AG09309 (cell line): ENCODE data around the gene MAP1B.

Experiments
- DNase-seq: peaks from one replicate; pipeline ENCODE4 v3.0.0-alpha.2; 2010; ENCODE audit warnings: low read depth
- H3K4me3 ChIP-seq: 2 replicates; pipeline ENCODE4 v1.5.1; 2011; ENCODE audit warnings: mild to moderate bottlenecking, low read depth, low read length, moderate library complexity; ENCODE audit not compliant: control insufficient read depth
- TF ChIP-seq, protein P1 (sequence below): IDR thresholded peaks from 2 replicates; pipeline ENCODE4 v1.5.1; 2011; ENCODE audit warnings: mild to moderate bottlenecking, low read depth, low read length, inconsistent platforms; ENCODE audit not compliant: insufficient read depth, control insufficient read depth; ENCODE audit errors: missing control alignments

MAP1B gene

DNA sequence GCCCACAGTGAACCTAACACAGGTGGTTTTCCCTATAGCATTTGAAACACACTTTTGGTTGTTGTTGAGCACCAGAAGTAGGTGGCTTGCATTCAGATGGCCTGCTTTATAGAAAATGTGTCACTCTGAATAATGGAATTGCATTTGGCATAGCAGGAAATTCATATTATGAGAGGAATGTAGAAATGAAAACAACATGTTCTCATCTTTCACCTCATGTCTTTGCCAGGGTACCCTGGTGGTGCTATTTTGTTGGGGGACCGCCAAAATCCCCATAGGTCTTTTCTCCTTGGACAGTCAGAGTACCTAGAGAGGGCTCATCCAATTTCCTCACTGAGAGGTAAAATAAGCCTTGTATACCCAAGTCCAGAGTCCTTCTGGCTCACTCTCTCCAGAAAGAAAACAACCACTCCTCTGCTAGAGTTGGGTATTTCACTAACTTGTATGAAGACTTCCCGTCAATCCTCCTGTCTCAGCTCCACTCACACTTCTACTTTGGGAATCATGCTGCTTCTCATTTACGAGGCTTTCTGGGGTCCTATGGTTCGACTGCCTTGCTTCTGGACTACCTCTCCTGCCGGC is 145.4 kb downstream of the MAP1B start:
- no peak for DNase-seq
- TF ChIP-seq, protein P1, sequence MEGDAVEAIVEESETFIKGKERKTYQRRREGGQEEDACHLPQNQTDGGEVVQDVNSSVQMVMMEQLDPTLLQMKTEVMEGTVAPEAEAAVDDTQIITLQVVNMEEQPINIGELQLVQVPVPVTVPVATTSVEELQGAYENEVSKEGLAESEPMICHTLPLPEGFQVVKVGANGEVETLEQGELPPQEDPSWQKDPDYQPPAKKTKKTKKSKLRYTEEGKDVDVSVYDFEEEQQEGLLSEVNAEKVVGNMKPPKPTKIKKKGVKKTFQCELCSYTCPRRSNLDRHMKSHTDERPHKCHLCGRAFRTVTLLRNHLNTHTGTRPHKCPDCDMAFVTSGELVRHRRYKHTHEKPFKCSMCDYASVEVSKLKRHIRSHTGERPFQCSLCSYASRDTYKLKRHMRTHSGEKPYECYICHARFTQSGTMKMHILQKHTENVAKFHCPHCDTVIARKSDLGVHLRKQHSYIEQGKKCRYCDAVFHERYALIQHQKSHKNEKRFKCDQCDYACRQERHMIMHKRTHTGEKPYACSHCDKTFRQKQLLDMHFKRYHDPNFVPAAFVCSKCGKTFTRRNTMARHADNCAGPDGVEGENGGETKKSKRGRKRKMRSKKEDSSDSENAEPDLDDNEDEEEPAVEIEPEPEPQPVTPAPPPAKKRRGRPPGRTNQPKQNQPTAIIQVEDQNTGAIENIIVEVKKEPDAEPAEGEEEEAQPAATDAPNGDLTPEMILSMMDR = no peak
- H3K4me3 ChIP-seq = no peak overlapping the region

DNA sequence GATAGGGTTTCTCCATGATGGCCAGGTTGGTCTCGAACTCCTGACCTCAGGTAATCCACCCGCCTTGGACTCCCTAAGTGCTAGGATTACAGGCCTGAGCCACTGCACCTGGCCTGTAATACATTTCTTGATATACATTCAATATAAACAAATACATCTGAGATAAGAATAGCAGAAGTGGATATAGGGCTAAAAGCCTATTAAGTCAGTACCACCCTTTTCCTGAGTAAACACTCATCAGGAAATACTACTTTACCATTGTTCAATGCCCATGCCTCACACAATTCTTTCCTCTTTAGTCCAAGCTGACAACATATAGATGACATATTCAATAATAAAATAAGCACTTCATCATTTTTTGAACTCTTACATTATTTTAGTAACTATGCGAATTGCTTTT is 148.0 kb downstream of the MAP1B start:
- H3K4me3 ChIP-seq = no peak overlapping the region
- no peak for DNase-seq
- TF ChIP-seq, protein P1 = no peak

DNA sequence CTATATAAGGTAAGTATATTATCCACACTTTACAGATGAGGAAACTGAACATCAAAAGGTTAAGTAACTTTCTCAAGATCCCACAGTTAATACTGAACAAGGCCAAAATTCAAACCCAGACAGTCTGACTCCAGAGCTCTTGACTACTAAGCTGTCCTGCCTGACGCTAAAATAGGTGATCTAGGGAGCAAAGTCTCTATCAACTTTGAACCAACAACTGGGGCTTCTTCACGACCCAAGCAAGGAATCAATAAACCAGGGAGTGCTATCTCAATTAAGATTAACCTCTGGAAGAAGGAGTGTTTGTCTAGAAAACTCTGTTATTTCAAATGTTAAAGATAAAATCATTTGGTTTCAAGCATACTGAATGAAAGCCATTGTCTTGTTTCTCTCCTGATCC is 148.4 kb downstream of the MAP1B start:
- no peak for DNase-seq
- no peak overlapping the region for H3K4me3 ChIP-seq
- TF ChIP-seq, protein P1 = no peak

DNA sequence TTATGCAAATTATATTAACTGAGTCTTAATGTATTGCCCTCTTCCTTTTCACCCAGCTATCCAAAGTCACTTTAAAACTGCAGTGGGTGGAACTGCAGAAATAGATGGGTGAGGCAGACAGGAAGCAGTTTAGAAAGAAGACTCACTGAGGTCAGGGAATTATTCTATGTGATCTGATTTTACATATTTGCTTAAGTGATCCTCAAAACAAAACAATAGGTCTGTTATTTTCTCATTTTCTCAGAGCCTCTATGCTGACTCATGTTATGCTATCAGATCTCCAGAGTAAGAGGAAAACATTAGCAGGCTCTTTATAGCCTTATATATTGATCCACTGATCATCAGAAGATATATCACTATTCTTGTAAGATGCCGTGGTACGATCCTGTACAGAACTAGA is 149.3 kb downstream of the MAP1B start:
- TF ChIP-seq, protein P1 = no peak
- no peak overlapping the region for H3K4me3 ChIP-seq
- DNase-seq = no peak
